Measurements from ENCODE around the gene GK.
"Not testable (repeated sequence)": the region's sequence is repeated elsewhere in the genome, so short reads cannot be mapped to it uniquely, and the experiment has no call there.

The GK gene

GRCh38 chrX:30713061-30713525 lies 59.9 kb downstream of the GK start:
- DNase-seq = peak; percentile 3 to 48

DNA sequence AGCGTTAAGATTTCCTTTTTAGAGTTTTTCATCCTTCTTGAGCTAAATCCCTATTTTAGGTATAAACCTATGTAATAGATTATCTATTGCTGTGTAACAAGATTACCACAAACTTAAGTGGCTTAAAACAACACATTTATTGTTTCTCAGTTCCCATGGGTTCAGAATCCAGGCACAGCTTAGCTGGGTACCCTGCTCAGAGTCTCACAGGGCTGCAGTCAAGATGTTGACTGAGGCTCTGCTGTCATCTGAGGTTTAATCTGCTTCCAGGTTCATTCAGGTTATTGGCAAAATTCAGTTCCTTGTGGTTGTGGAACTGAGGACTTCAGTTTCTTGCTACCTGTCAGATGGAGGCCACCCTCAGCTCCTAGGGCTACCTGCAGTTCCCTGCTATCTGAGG lies 60.9 kb downstream of the GK start:
- no peak for DNase-seq

DNA sequence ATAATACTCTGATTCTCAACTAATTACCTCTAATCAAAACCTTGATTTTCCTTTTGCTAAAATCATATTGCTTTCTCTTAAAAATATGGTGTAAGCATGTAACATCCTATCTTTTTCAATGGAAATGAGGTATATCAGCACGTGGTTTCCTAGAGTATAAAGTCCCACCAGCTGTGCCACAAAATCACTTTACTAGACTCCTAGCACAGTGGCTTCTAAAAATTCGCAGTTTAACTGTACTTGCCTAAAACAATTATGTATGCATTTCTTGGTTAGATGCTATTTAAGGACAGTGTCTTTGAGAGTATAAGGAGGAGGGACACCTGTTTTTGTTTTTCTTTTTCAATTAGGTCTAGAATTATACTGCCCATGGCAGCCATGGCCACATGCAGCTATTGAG lies 62.8 kb downstream of the GK start:
- DNase-seq = no peak

GRCh38 chrX:30733852-30734660 lies 80.8 kb downstream of the GK start:
- DNase-seq = no peak

GRCh38 chrX:30734782-30735181 lies 81.6 kb downstream of the GK start:
- no peak for DNase-seq

DNA sequence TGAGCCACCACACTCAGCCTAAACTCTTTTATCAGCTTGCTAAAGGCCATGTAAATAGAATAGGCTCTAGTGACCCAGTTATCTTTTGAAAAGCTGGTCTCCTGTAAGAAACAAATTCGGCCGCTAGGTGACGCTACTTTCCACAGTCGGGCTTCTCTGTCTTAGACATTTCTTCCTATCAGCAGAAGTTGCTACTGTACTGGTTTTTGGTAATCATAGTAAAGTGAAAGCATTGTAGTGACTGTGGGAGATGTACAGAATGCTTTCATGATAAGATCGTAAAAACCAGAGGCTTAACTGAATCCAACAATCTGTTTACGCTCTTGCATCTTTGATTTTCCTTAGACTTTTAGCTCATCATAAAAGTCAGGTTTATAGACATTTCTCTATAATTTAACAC lies 82.6 kb downstream of the GK start:
- DNase-seq = no peak

- no peak for DNase-seq
These were observed 88.3 kb downstream of the GK start for GRCh38 chrX:30741545-30741944.

DNA sequence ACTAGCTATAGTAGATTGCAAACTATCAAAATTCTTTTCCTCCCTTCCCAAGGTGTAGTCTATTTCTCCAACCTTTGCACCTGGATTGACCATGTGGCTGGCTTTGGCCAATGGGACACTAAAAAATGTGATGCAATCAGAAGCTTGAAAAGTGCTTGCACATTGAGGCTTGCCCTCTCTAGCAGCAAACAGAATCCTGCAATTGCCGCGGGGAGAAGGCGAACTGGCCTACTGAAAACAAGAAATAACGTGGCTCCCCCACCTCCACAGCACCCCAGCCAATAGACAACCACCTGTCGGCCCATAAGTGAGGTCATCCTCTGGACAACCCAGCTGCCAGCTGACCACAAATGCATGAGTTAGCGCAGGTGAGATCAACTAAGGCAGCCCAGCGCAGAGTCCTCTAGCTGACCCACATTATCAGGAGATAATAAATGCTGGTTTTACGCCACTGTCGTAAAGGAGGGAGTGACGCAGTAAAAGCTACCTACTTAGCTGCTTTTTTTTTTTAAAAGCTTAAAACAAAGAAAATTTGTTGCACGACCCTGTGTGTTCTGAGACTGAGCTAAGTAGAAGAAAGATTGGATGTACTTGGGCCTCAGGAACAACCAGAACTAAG lies 95.2 kb downstream of the GK start:
- DNase-seq = no peak

- no peak for DNase-seq
These were observed 98.3 kb downstream of the GK start for GRCh38 chrX:30751497-30751896.

DNA sequence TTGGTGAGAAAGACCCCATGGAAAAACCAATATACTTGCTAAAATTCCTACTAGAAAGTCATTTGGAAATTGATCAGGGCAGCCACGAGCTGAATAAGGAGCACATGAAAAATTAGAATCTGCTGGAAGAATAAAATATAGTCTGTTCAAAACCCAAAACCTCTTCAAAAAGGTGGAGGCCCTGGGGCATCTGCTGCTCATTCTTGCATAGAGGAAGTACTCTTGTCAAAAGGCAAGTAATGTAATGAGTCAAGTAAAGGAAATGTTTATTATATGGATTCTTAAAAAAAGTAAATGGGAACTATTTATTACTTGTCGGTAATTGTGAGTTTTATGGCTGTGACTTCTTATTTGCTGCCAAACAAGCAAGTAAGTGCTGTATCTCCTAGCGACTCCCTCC lies 109.5 kb downstream of the GK start:
- DNase-seq = no peak

DNA sequence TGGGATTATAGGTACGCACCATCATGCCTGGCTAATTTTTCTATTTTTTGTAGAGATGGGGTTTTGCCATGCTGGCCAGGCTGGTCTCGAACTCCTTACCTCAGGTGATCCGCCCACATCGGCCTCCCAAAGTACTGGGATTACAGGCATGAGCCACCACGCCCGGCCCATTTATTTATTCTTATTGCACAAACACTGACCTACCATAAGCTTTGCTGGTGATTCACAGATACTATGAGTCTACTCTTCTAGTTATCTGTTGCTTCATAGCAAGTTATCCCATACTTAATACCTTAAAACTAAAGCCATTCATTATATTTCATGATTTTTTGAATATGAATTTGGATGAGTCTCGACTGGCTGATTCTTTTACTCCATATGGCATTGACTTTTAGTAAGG lies 120.5 kb downstream of the GK start:
- DNase-seq = not testable (repeated sequence)

DNA sequence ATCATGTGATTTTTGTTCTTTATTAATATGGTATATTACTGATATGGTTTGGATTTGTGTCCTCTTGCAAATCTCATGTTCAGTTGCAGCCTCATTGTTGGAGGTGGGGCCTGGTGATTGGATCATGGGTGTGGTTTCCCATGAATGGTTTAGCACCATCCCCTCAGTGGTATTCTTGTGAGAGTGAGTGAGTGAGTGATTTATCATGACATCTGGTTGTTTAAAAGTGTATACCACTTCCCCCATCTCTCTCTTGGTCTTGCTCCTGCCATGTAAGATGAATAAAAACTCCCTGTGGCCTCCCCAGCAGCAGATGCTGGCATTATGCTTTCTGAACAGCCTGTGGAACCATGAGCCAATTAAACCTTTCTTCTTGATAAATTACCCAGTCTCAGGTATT lies 124.4 kb downstream of the GK start:
- DNase-seq = no peak

DNA sequence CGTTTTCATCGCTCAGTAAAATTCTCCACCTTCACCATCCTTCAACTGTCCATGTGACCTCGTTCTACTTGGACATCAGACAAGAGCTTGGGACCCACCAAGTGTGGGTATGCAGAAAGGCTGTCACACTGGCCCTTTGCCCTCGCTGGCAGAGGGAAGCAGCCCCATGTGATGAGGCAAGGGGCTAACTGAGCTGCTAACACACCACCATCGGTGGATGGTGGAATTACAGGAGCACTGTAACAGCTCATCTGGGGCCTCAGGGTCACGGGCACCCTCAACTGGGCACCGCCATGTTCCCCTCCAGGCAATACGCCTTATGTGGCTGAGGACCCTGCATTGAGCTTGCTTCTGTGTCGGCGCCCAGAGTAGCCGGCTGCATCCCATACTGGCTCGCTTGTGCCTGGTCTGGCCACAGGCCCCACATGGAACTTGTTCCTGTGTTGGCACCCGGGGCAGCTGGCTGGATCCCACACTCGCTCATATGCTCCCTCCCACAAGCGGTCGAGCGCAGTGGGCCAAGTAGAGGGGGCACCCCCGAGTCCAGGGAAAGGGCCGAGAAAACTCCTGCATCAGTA lies 126.3 kb downstream of the GK start:
- DNase-seq = no peak
